ENCODE measurements around the gene SF3B6. TPM values are rescaled to one million over a fixed set of nuclear protein-coding genes. Genes with fewer than 3 reads are reported as not detected.

The SF3B6 gene
- total and polyA plus RNA-seq, 9 donors = 60.6 to 145 (median 85.2) TPM

DNA sequence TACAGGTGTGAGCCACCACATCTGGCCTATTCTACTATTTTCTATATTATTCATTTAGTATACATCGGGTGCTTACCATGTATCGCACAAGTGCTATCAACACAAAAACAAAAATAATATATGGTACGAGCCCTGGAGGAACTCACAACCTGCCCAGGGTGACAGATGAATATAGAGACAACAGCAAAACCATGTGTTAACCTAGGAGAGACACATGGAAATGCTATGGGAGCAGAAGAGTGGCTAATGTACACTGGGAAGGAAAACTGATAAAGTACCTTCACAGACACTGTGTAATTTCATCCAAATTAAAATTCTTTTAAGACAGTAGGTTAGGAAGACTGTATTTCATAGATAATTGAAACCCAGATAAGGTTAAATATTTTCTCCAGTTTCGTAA, 3.9 kb downstream of the SF3B6 start:
- no peaks in the 10 kb centered on the region for H3K36me3 ChIP-seq

DNA sequence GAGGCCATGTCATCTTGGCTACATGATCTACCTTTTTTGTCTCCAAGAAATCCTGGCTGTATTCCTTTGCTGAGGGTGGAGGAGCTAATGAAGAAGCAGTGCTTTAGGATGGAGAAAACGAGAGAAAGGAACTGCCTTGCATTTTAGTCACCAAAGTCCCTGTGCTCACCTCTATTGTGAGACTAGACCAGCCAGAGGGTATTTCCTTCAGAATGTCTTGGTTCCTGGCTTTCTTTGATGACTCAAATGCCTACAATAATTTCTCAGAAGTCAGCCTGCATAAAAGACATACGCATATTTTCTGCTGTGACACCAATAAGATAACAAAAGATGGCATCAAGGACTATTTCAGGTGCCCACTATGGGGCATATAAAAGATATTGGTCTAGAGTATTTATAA, 10.8 kb downstream of the SF3B6 start:
- H3K9me3 ChIP-seq = no peaks in the 10 kb centered on the region
- TF ChIP-seq POLR2A (IDR thresholded peaks at IDR 0.05) = no peak
- no peak for TF ChIP-seq EP300 (IDR thresholded peaks at IDR 0.05)
- TF ChIP-seq, protein P1, sequence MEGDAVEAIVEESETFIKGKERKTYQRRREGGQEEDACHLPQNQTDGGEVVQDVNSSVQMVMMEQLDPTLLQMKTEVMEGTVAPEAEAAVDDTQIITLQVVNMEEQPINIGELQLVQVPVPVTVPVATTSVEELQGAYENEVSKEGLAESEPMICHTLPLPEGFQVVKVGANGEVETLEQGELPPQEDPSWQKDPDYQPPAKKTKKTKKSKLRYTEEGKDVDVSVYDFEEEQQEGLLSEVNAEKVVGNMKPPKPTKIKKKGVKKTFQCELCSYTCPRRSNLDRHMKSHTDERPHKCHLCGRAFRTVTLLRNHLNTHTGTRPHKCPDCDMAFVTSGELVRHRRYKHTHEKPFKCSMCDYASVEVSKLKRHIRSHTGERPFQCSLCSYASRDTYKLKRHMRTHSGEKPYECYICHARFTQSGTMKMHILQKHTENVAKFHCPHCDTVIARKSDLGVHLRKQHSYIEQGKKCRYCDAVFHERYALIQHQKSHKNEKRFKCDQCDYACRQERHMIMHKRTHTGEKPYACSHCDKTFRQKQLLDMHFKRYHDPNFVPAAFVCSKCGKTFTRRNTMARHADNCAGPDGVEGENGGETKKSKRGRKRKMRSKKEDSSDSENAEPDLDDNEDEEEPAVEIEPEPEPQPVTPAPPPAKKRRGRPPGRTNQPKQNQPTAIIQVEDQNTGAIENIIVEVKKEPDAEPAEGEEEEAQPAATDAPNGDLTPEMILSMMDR (IDR thresholded peaks at IDR 0.05) = no peak
- no peaks in the 10 kb centered on the region for H3K27me3 ChIP-seq
- H3K4me1 ChIP-seq (ENCODE audit: insufficient read depth) = no peaks in the 10 kb centered on the region
- no peaks in the 10 kb centered on the region for H3K36me3 ChIP-seq
- WGBS, 3 donors = 80 to 88% (median 81%) methylated on average over 2 of the region's 2 CpGs
- intact Hi-C loops (cut with DNase I) = loop anchor here in 1 of 4 donors (1.0 kb wide), 1 partner anchor 42 kb away; no protein-coding TSS in a partner anchor
- no peak overlapping the region for H3K27ac ChIP-seq
- H3K4me3 ChIP-seq = no peak overlapping the region
- no peak for DNase-seq

More for the DNA sequence above, 3.9 kb downstream of the SF3B6 start:
- Histone ChIP-seq H3K27me3 (no peaks in the 10 kb centered on the region), H3K9me3 (no peaks in the 10 kb centered on the region), H3K27ac (no peak overlapping the region), H3K4me1 (ENCODE audit: insufficient read depth) (peaks cover 2% of the 10 kb centered on the region), H3K4me3 (no peak overlapping the region)
- 81 to 83% (median 82%) methylated on average over 4 of the region's 4 CpGs for WGBS, 3 donors
- TF ChIP-seq, protein P1 (IDR thresholded peaks at IDR 0.05) = no peak
- TF ChIP-seq EP300 (IDR thresholded peaks at IDR 0.05) (no peak), POLR2A (IDR thresholded peaks at IDR 0.05) (no peak)
- no peak for DNase-seq
- intact Hi-C loops (cut with DNase I) = no loop called here

DNA sequence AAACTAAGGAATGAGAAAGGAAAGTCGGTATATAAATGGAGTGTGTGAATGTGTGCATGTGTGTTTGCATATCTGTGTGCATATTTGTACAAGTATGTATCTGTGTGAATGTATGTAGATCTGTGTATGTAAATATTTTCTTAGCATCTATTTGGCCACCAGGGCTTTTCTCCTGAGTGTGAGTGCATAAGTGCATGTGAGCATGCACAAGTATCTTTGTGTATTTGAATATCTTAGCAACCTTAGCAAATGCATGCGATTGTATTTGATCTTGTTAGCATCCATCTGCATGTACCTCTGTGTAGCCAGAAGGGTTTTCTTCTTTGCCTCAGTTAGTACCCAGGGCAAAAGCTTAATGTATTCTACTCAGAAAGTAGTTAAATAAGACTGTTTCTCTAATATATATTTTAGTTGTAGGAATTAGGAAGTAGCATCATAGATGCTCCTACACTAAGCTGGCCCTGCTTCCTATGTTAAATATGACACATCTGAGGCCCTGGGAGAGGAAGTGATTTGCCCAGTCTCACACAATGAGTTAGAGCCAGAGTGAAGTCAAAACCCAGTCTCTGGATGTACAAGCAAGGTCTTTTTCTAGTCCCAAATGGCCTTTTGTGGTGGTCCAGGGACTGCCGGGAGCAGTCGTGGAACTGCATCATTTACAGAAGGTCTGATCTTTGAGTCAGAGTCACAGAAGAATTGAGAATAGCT, 17.4 kb downstream of the SF3B6 start:
- H3K27ac ChIP-seq = no peak overlapping the region
- intact Hi-C loops (cut with DNase I) = no loop called here
- H3K27me3 ChIP-seq = no peaks in the 10 kb centered on the region
- H3K9me3 ChIP-seq = no peaks in the 10 kb centered on the region
- DNase-seq = no peak
- 85 to 91% (median 88%) methylated on average over 4 of the region's 4 CpGs for WGBS, 3 donors
- H3K4me1 ChIP-seq (ENCODE audit: insufficient read depth) = no peaks in the 10 kb centered on the region
- H3K36me3 ChIP-seq = no peaks in the 10 kb centered on the region
- no peak overlapping the region for H3K4me3 ChIP-seq
- TF ChIP-seq POLR2A (IDR thresholded peaks at IDR 0.05) = no peak

DNA sequence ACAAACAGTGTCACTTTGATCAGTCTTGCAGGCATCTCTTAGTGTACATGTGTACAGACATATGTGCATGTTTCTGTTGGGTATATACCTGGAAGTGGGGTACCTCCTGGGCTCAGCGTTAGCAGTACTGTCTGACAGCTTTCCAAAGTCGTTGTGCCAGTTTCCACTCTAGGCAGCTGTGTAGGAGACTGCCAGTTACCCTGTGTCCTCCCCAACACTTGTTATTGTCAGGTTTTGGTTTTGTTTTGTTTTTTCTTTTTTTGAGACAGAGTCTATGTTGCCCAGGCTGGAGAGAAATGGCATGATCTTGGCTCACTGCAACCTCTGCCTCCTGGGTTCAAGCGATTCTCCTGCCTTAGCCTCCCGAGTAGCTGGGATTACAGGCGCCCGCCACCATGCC, 20.4 kb downstream of the SF3B6 start:
- intact Hi-C loops (cut with DNase I) = no loop called here

More for the DNA sequence above, 20.4 kb downstream of the SF3B6 start:
- Histone ChIP-seq H3K36me3 (no peaks in the 10 kb centered on the region), H3K4me1 (ENCODE audit: insufficient read depth) (no peaks in the 10 kb centered on the region), H3K9me3 (no peaks in the 10 kb centered on the region), H3K27me3 (no peaks in the 10 kb centered on the region), H3K4me3 (no peak overlapping the region), H3K27ac (no peak overlapping the region)
- 84 to 96% (median 95%) methylated on average over 6 of the region's 6 CpGs for WGBS, 3 donors
- no peak for DNase-seq
- TF ChIP-seq POLR2A (IDR thresholded peaks at IDR 0.05) = no peak
- TF ChIP-seq EP300 (IDR thresholded peaks at IDR 0.05) = no peak
- TF ChIP-seq, protein P1 (IDR thresholded peaks at IDR 0.05) = no peak

Measured in ovary (tissue), 9 donors.